GM12892 (cell line): Measurements from ENCODE around the gene ASXL3. TPM values are rescaled to one million over a fixed set of nuclear protein-coding genes. Genes with fewer than 3 reads are reported as not detected.

Experiments used
- DNase-seq: peaks from one replicate; pipeline ENCODE4 v3.0.0; 2011; ENCODE audit not compliant: insufficient read length
- FAIRE-seq: peaks from 2 replicates; lab custom pipeline; 2011; peaks lifted over from hg19 to GRCh38; lab: Jason Lieb, UNC
- POLR2A ChIP-seq: IDR thresholded peaks from 2 replicates; pipeline ENCODE4 v1.6.1; 2011; ENCODE audit warnings: low read depth, low read length, control low read depth
- POLR2AphosphoS5 ChIP-seq: IDR thresholded peaks from 2 replicates; pipeline ENCODE4 v1.6.1; 2011; ENCODE audit warnings: low read depth, low read length, control low read depth
- TAF1 ChIP-seq: IDR thresholded peaks from 2 replicates; pipeline ENCODE4 v1.6.1; 2011; ENCODE audit warnings: low read depth, mild to moderate bottlenecking, control low read depth, low read length, borderline replicate concordance
- polyA plus RNA-seq: library from polyadenylated mRNA; unstranded; fragments of >200 nt; gene quantifications from one replicate; pipeline ENCODE4 v1.2.1, GENCODE V29; 2012; ENCODE audit warnings: missing spikeins, inconsistent platforms; ENCODE audit not compliant: missing spikeins

Gene ASXL3
- polyA plus RNA-seq: not detected

GRCh38 chr18:33577685-33578517 lies at the start of gene ASXL3:
Gene ASXL3, plus strand, starts transcription at chr18:33578219. Its CDS starts 413 bp downstream, at chr18:33578632.
- TF ChIP-seq POLR2AphosphoS5 (no peak), POLR2A (no peak), TAF1 (no peak)
- no peak for DNase-seq
- FAIRE-seq: no peak

GRCh38 chr18:33532978-33533377 lies 45.0 kb upstream of the ASXL3 start:
- no peak for DNase-seq
- FAIRE-seq: no peak
- TF ChIP-seq TAF1 (no peak), POLR2AphosphoS5 (no peak), POLR2A (no peak)

GRCh38 chr18:33536904-33537303 lies 41.1 kb upstream of the ASXL3 start:
- FAIRE-seq (no peak), DNase-seq (no peak)
- no peak for TF ChIP-seq POLR2A
- TF ChIP-seq POLR2AphosphoS5: no peak
- no peak for TF ChIP-seq TAF1

GRCh38 chr18:33538418-33539042 lies 39.5 kb upstream of the ASXL3 start:
- FAIRE-seq (no peak), DNase-seq (no peak)
- TF ChIP-seq POLR2AphosphoS5 (no peak), TAF1 (no peak), POLR2A (no peak)

GRCh38 chr18:33540392-33540791 lies 37.6 kb upstream of the ASXL3 start:
- no peak for DNase-seq
- TF ChIP-seq POLR2A: no peak
- no peak for TF ChIP-seq POLR2AphosphoS5
- TF ChIP-seq TAF1: no peak
- no peak for FAIRE-seq

- DNase-seq (no peak), FAIRE-seq (no peak)
- TF ChIP-seq POLR2A (no peak), TAF1 (no peak), POLR2AphosphoS5 (no peak)
Measured at GRCh38 chr18:33541316-33541715, 36.7 kb upstream of the ASXL3 start.

GRCh38 chr18:33556846-33557245 lies 21.2 kb upstream of the ASXL3 start:
- DNase-seq (no peak), FAIRE-seq (no peak)
- no peak for TF ChIP-seq POLR2A
- TF ChIP-seq TAF1: no peak
- TF ChIP-seq POLR2AphosphoS5: no peak

- no peak for DNase-seq
- FAIRE-seq: no peak
- TF ChIP-seq TAF1 (no peak), POLR2A (no peak), POLR2AphosphoS5 (no peak)
Measured at GRCh38 chr18:33557706-33558105, 20.3 kb upstream of the ASXL3 start.

- FAIRE-seq (no peak), DNase-seq (no peak)
- no peak for TF ChIP-seq POLR2A
- TF ChIP-seq POLR2AphosphoS5: no peak
- no peak for TF ChIP-seq TAF1
Measured at GRCh38 chr18:33558529-33558928, 19.5 kb upstream of the ASXL3 start.

GRCh38 chr18:33560686-33561370 lies 17.2 kb upstream of the ASXL3 start:
- DNase-seq (no peak), FAIRE-seq (no peak)
- no peak for TF ChIP-seq POLR2AphosphoS5
- TF ChIP-seq TAF1: no peak
- no peak for TF ChIP-seq POLR2A

- DNase-seq (no peak), FAIRE-seq (no peak)
- no peak for TF ChIP-seq POLR2AphosphoS5
- no peak for TF ChIP-seq POLR2A
- no peak for TF ChIP-seq TAF1
Measured at GRCh38 chr18:33562741-33563140, 15.3 kb upstream of the ASXL3 start.

- TF ChIP-seq POLR2AphosphoS5: no peak
- no peak for TF ChIP-seq POLR2A
- TF ChIP-seq TAF1: no peak
- no peak for DNase-seq
- no peak for FAIRE-seq
Measured at GRCh38 chr18:33567705-33568104, 10.3 kb upstream of the ASXL3 start.
